NCI-H524 treated with DMSO at 0.1 percent for 48 hours (cell line): Measurements from ENCODE around the gene C22orf31.

Source experiments
- DNase-seq: peaks from one replicate; lab custom pipeline; 2025; lab: John Stamatoyannopoulos, UW

The C22orf31 gene

GRCh38 chr22:29029202-29030000, 32.2 kb downstream of the C22orf31 start:
- DNase-seq, result no peak

GRCh38 chr22:29028468-29028867, 33.2 kb downstream of the C22orf31 start:
- no peak for DNase-seq

- no peak for DNase-seq
Measured at GRCh38 chr22:29026579-29026978, 35.1 kb downstream of the C22orf31 start.

GRCh38 chr22:29023172-29023796, 38.3 kb downstream of the C22orf31 start:
- DNase-seq, result no peak

GRCh38 chr22:29022101-29022817, 39.4 kb downstream of the C22orf31 start:
- DNase-seq, result no peak

- DNase-seq, result no peak
Measured at GRCh38 chr22:29018293-29019189, 43.1 kb downstream of the C22orf31 start.

- DNase-seq, result no peak
Measured at GRCh38 chr22:29016067-29016938, 45.3 kb downstream of the C22orf31 start.

GRCh38 chr22:29014773-29015172, 46.9 kb downstream of the C22orf31 start:
- no peak for DNase-seq

- DNase-seq, result no peak
Measured at GRCh38 chr22:29014293-29014692, 47.3 kb downstream of the C22orf31 start.

- DNase-seq, result no peak
Measured at GRCh38 chr22:29012952-29013351, 48.7 kb downstream of the C22orf31 start.

- DNase-seq, result no peak
Measured at GRCh38 chr22:29012101-29012433, 49.6 kb downstream of the C22orf31 start.

GRCh38 chr22:29011240-29012100, 50.2 kb downstream of the C22orf31 start:
- DNase-seq, result no peak

GRCh38 chr22:29009148-29009547, 52.5 kb downstream of the C22orf31 start:
- no peak for DNase-seq
